Heart left ventricle (tissue), 13 donors: ENCODE results near the gene PCDHA10.
A peak's percentile ranks its signal among the peaks of the same experiment; 100 is the strongest.

Experiments used
- POLR2A ChIP-seq, 2 donors: fragments of 450-650 bp; IDR thresholded peaks; one replicate each; pipeline ENCODE4 v1.6.1; 2017; ENCODE audit warnings: antibody characterized with exemption in 2 of 2, mild to moderate bottlenecking in 2 of 2, moderate library complexity in 2 of 2
- TF ChIP-seq, protein P1 (sequence below), 12 donors: fragments of 200-600 bp; sonication (generic) in 4 of 12; IDR thresholded peaks; one replicate each; pipeline versions ENCODE4 v1.5.0 to v1.8.0; 2018 to 2022; ENCODE audit warnings: antibody characterized with exemption in 12 of 12, mild to moderate bottlenecking in 5 of 12
- donor health status: ischemic (EF 13 %, LVEDD 7.1; RV severe dilation, severe dysfunction).
- donor health status: DM: no; HTN: yes; CAD: no.
- donor health status: DM: no; HTN: no; CAD: no.
- donor health status: ischemic (EF 25% LVEDD 6.9; RV normal size, moderate dysfunction).
- donor health status: ischemic (EF 25% LVEDD 5.7; RV mildly dilated, moderate dysfunction).
- donor health status: ischemic (EF 35%, LVEDD 5.7; RV mildly dilated, moderate dysfunction).
- donor health status: nonischemic (EF 11% LVEDD 7.7; RV severe dilation, severe dysfunction).
- donor health status: DM: yes; HTN: yes; CAD: no.
- donor health status: PGD.
- donor health status: ischemic (EF 29% LVEDD 5.4; RV normal size, mild dysfunction).
- donor health status: nonischemic (EF 23%, LVEDD 6.1; RV moderate dilation, normal function).

DNA sequence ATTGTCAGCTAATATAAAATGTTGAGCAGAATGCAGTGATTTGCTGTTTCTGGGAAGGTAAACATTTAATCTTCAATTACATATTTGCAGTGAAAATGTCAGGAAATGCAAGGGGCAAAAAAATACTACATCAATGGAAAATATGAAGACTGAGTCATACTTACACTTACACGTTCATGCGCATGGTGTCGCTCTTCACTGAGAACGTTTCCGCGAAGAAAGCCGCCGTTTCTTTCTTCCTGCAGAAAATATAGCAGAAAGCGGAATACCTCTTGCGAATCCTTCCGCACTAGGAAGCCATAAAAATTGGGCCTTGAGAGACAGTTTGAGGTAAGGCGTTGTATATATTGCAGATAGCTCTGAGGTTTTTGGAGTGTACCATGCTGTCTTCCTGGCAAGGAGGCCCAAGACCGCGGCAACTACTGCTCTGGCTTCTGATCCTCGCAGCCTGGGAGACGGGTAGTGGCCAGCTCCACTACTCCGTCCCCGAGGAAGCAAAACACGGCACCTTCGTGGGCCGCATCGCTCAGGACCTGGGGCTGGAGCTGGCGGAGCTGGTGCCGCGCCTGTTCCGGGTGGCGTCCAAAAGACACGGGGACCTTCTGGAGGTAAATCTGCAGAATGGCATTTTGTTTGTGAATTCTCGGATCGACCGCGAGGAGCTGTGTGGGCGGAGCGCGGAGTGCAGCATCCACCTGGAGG, 26.3 kb downstream of the PCDHA10 start, which contains the start of gene PCDHA13:
- TF ChIP-seq, protein P1, sequence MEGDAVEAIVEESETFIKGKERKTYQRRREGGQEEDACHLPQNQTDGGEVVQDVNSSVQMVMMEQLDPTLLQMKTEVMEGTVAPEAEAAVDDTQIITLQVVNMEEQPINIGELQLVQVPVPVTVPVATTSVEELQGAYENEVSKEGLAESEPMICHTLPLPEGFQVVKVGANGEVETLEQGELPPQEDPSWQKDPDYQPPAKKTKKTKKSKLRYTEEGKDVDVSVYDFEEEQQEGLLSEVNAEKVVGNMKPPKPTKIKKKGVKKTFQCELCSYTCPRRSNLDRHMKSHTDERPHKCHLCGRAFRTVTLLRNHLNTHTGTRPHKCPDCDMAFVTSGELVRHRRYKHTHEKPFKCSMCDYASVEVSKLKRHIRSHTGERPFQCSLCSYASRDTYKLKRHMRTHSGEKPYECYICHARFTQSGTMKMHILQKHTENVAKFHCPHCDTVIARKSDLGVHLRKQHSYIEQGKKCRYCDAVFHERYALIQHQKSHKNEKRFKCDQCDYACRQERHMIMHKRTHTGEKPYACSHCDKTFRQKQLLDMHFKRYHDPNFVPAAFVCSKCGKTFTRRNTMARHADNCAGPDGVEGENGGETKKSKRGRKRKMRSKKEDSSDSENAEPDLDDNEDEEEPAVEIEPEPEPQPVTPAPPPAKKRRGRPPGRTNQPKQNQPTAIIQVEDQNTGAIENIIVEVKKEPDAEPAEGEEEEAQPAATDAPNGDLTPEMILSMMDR (IDR thresholded peaks at IDR 0.05): peak in 4 of 12 donors; percentile 15 to 41 (median 34)
- TF ChIP-seq POLR2A (IDR thresholded peaks at IDR 0.05): no peak
